OCI-M2 (cell line): Measurements from ENCODE around the gene SYT15.
"Not testable (repeated sequence)": the region's sequence is repeated elsewhere in the genome, so short reads cannot be mapped to it uniquely, and the experiment has no call there.

ENCODE experiments used
- DNase-seq: peaks from one replicate; lab custom pipeline; 2025; ENCODE audit not compliant: unreplicated experiment; lab: John Stamatoyannopoulos, UW

Gene SYT15

DNA sequence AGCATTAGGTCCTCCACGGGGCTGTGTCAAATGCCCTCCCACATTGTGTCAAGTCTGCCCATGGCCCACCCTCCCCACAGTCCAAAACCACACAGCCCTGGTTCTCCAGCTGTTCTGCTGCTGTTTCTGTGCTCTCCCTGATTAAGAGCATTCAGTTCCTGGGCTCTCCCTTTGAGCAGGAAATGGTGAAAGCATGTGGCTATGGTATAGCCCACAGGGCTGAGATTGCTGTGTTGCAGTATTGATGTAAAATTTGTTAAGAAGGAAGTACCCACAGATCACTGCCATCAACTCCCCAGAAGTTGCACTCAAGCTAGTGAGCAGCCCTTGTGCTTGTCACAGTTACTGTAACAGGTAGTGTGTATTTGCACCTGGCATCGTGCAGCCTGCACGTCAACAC lies 9.3 kb downstream of the SYT15 start:
- DNase-seq: not testable (repeated sequence)

DNA sequence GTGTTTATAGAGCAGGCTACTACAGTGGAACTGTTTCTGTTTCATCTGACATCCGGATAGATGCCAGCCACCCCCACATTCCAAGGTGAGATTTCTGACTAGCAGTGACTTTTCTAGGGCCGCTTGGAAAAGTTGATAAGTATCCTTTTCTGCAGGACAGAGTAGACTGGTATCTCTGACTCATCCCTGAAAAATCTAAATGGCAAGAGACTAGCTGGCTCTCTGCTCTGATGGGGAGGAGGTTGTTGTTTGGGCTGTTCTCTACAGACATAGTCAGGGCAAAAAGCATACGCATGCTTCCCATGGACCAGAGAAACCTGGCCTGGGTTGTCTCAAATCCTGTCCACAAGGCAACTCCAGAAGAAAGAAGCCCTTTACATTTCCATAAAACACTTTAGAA lies 10.7 kb downstream of the SYT15 start:
- DNase-seq: not testable (repeated sequence)

GRCh38 chr10:46591053-46591452 lies 12.1 kb downstream of the SYT15 start:
- not testable (repeated sequence) for DNase-seq

DNA sequence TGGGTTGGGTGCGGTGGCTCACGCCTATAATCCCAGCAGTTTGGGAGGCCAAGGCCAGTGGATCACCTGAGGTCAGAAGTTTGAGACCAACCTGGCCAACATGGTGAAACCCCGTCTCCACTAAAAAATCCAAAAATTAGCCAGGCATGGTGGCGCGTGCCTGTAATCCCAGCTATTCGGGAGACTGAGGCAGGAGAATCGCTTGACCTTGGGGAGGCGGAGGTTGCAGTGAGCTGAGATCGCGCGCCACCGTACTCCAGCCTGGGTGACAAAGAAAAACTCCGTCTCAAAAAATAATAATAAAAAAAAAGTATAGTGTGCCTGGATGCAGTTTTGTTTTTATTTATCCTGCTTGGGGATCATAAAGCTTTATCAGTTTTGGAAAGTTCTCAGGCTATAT lies 14.4 kb downstream of the SYT15 start:
- DNase-seq: not testable (repeated sequence)

GRCh38 chr10:46594453-46595063 lies 15.6 kb downstream of the SYT15 start:
- DNase-seq: not testable (repeated sequence)

- DNase-seq: not testable (repeated sequence)
Measured at GRCh38 chr10:46596570-46596969, 17.6 kb downstream of the SYT15 start.

- DNase-seq: not testable (repeated sequence)
Measured at GRCh38 chr10:46597616-46598246, 18.8 kb downstream of the SYT15 start.

DNA sequence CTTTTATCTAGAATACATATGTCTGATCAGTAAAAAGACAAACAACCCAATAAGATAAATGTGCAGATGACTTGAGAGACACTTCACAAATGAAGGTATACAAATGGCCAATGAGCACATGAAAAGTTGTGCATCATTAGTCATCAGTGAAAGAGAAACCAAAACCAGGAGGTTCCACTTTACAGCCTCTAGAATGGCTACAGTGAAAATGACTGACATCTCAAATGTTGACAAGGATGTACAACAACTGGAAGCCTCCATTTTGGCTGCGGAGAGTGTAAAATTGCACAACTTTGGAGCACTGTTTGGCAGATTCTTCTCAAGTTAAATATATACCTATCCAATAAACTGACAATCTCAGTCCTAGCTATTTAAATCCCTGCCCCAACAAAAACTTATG lies 21.6 kb downstream of the SYT15 start:
- DNase-seq: not testable (repeated sequence)

- not testable (repeated sequence) for DNase-seq
Measured at GRCh38 chr10:46615540-46615939, 36.6 kb downstream of the SYT15 start.

DNA sequence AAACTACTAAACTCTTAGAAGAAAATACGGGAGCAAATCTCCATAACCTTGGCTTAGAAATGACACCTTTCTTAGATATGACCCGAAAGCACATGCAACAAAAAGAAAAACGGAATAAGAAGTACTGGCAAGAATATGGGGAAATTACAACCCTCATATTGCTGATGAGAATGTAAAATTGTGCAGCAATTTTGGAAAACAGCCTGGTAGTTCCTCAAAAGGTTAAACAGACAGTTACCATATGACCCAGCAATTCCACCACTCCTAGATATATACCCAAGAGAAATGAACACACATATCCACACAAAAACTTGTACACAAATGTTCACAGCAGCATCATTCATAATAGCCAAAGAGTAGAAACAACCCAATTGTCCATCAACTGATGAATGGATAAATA lies 37.3 kb downstream of the SYT15 start:
- not testable (repeated sequence) for DNase-seq

GRCh38 chr10:46617134-46617533 lies 38.2 kb downstream of the SYT15 start:
- not testable (repeated sequence) for DNase-seq

- DNase-seq: not testable (repeated sequence)
Measured at GRCh38 chr10:46617913-46618312, 39.0 kb downstream of the SYT15 start.

- not testable (repeated sequence) for DNase-seq
Measured at GRCh38 chr10:46623899-46624654, 45.1 kb downstream of the SYT15 start.

DNA sequence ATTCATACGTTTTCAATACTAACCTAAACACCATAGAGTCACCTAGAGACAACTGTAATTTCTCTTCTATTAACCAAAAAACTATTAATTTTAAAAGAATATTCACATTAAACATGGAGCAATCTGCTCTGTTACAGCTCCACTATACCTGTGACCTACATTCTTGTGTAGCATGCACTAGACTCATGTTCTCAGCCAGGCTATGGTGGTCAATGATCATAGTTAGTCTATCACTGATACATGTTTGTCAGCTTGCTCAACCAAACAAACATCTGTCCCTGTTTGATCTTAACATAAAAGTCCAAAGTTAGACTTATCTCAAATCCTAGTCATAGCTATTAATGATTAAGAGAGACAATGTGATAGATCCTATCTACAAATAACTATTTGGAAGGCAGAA lies 50.9 kb downstream of the SYT15 start:
- DNase-seq: not testable (repeated sequence)

- not testable (repeated sequence) for DNase-seq
Measured at GRCh38 chr10:46630816-46631215, 51.9 kb downstream of the SYT15 start.

- DNase-seq: not testable (repeated sequence)
Measured at GRCh38 chr10:46631683-46632082, 52.8 kb downstream of the SYT15 start.

GRCh38 chr10:46634698-46635097 lies 55.8 kb downstream of the SYT15 start:
- DNase-seq: not testable (repeated sequence)

DNA sequence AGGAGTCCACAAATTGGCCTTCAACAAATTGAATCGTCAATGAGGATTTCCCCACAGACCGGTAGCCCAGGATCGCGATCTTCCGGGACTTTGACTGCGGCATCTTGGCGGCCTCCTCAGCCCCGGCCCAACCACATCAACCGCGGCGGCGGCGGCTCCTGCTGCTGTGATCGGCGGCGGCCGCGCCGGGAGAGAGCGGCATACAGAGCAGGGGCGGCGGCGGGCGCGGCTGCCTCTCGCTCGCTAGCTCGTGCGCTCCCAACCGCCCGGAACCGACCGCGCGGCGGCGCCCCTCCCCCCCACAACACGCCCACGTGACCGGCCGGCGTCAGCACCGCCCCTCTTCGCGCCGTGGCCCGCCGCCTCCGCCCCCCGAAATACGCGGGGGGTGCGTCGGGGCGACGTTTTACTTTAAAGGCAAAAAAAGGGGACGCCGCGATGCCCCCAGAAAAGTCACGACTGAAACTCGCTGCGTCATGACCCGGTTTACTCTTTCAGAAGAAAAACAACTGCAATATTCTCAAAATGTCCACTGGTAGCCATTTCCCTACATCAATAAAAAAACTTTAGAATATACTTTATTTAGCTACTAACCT lies 56.5 kb downstream of the SYT15 start:
- not testable (repeated sequence) for DNase-seq

DNA sequence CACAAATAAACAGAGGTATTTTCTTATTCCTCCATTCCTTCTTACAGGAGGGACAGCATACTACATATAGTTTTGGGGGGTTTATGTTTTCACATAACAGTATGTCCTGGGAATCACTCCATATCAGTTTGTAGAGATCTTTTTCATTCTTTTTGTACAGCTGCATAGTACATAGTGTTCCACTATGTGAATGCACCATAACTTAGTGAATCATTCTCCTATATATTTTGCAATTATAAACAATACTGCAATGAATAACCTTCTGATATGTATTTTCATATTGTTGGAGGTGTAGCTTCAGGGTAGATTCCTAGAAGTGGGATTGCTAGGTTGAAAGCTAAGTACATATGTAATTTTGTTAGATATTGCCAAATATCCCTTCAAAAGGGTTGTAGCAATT lies 61.1 kb downstream of the SYT15 start:
- not testable (repeated sequence) for DNase-seq
